Measurements from ENCODE around the gene FABP3. TPM values are rescaled to one million over a fixed set of nuclear protein-coding genes. Genes with fewer than 3 reads are reported as not detected.
A peak's percentile ranks its signal among the peaks of the same experiment; 100 is the strongest.
"Not testable (repeated sequence)": the region's sequence is repeated elsewhere in the genome, so short reads cannot be mapped to it uniquely, and the experiment has no call there.

FABP3 gene
- total RNA-seq, 1 donor from 2014 or later = 2.2 TPM

- Mint-ChIP-seq H3K27ac (no peak overlapping the region), H3K27me3 (ENCODE audit: insufficient read depth, low read depth) (peaks cover 10% of the 10 kb centered on the region), H3K36me3 (no peaks in the 10 kb centered on the region), H3K4me3 (no peak overlapping the region), H3K4me1 (peaks cover 7% of the 10 kb centered on the region), H3K9me3 (no peaks in the 10 kb centered on the region)
- no peak for TF ChIP-seq CTCF (IDR thresholded peaks at IDR 0.05)
- TF ChIP-seq EZH2phosphoT487 (IDR thresholded peaks at IDR 0.05) = no peak
- no peak for TF ChIP-seq EZH2 (IDR thresholded peaks at IDR 0.05)
- no peak overlapping the region for H2AFZ ChIP-seq (replicated peaks)
- no peak for DNase-seq (ENCODE audit: low spot score)
- no peak overlapping the region for H3K4me2 ChIP-seq
- no peaks in the 10 kb centered on the region for H3K79me2 ChIP-seq (ENCODE audit: low read depth)
- H3K36me3 ChIP-seq = no peaks in the 10 kb centered on the region
- no peaks in the 10 kb centered on the region for H4K20me1 ChIP-seq (ENCODE audit: low read depth)
- H3K4me3 ChIP-seq = no peak overlapping the region
- peaks cover 9% of the 10 kb centered on the region for H3K27me3 ChIP-seq
- H3K9ac ChIP-seq = no peak overlapping the region
- no peaks in the 10 kb centered on the region for H3K4me1 ChIP-seq
- no peak overlapping the region for H3K27ac ChIP-seq
- H3F3A ChIP-seq (ENCODE audit: low read depth) = no peaks in the 10 kb centered on the region
- no peaks in the 10 kb centered on the region for H3K9me3 ChIP-seq (ENCODE audit: low read depth)
Observed at GRCh38 chr1:31389616-31390015, 16.7 kb upstream of the FABP3 start.

- H3K27ac ChIP-seq = no peak overlapping the region
- no peak overlapping the region for H2AFZ ChIP-seq (replicated peaks)
- no peak overlapping the region for H3K4me3 ChIP-seq
- Mint-ChIP-seq H3K27ac (no peak overlapping the region), H3K27me3 (ENCODE audit: insufficient read depth, low read depth) (peaks cover 12% of the 10 kb centered on the region), H3K4me3 (no peak overlapping the region), H3K4me1 (peaks cover 2% of the 10 kb centered on the region), H3K9me3 (no peaks in the 10 kb centered on the region), H3K36me3 (no peaks in the 10 kb centered on the region)
- H3K9me3 ChIP-seq (ENCODE audit: low read depth) = no peaks in the 10 kb centered on the region
- H3K9ac ChIP-seq = no peak overlapping the region
- H3K27me3 ChIP-seq = no peaks in the 10 kb centered on the region
- H3K4me1 ChIP-seq = no peaks in the 10 kb centered on the region
- no peak overlapping the region for H3K4me2 ChIP-seq
- H3K79me2 ChIP-seq (ENCODE audit: low read depth) = no peaks in the 10 kb centered on the region
- no peak for TF ChIP-seq EZH2 (IDR thresholded peaks at IDR 0.05)
- no peak for TF ChIP-seq CTCF (IDR thresholded peaks at IDR 0.05)
- no peak for TF ChIP-seq EZH2phosphoT487 (IDR thresholded peaks at IDR 0.05)
- DNase-seq (ENCODE audit: low spot score) = no peak
- no peaks in the 10 kb centered on the region for H3F3A ChIP-seq (ENCODE audit: low read depth)
- H3K36me3 ChIP-seq = no peaks in the 10 kb centered on the region
- H4K20me1 ChIP-seq (ENCODE audit: low read depth) = no peaks in the 10 kb centered on the region
Observed at GRCh38 chr1:31387612-31388011, 14.7 kb upstream of the FABP3 start.

GRCh38 chr1:31386576-31387243, 13.8 kb upstream of the FABP3 start:
- H3K4me3 Mint-ChIP-seq; H3K36me3 Mint-ChIP-seq; H3K9ac ChIP-seq; H3K9me3 ChIP-seq (ENCODE audit: low read depth); H2AFZ ChIP-seq (replicated peaks); H3F3A ChIP-seq (ENCODE audit: low read depth); DNase-seq (ENCODE audit: low spot score); H3K4me2 ChIP-seq; H3K27ac ChIP-seq; H3K4me1 ChIP-seq; H3K36me3 ChIP-seq; H3K79me2 ChIP-seq (ENCODE audit: low read depth); H4K20me1 ChIP-seq (ENCODE audit: low read depth); H3K4me1 Mint-ChIP-seq; H3K4me3 ChIP-seq; H3K9me3 Mint-ChIP-seq; H3K27me3 ChIP-seq: not testable (repeated sequence)
- peak overlapping the region; percentile 9 for H3K27ac Mint-ChIP-seq
- peaks cover 12% of the 10 kb centered on the region for H3K27me3 Mint-ChIP-seq (ENCODE audit: insufficient read depth, low read depth)

GRCh38 chr1:31383967-31384366, 11.1 kb upstream of the FABP3 start:
- Mint-ChIP-seq H3K9me3 (no peaks in the 10 kb centered on the region), H3K4me1 (peaks cover 3% of the 10 kb centered on the region), H3K27ac (peak overlapping the region; percentile 39), H3K4me3 (no peak overlapping the region), H3K27me3 (ENCODE audit: insufficient read depth, low read depth) (peaks cover 4% of the 10 kb centered on the region), H3K36me3 (no peaks in the 10 kb centered on the region)
- no peak for DNase-seq (ENCODE audit: low spot score)
- Histone ChIP-seq H3K4me1 (no peaks in the 10 kb centered on the region), H3K9ac (no peak overlapping the region), H3K4me3 (no peak overlapping the region), H3K9me3 (ENCODE audit: low read depth) (no peaks in the 10 kb centered on the region), H3F3A (ENCODE audit: low read depth) (no peaks in the 10 kb centered on the region), H3K27ac (no peak overlapping the region), H3K79me2 (ENCODE audit: low read depth) (no peaks in the 10 kb centered on the region), H3K36me3 (no peaks in the 10 kb centered on the region), H3K27me3 (no peaks in the 10 kb centered on the region), H4K20me1 (ENCODE audit: low read depth) (no peaks in the 10 kb centered on the region), H3K4me2 (no peak overlapping the region), H2AFZ (replicated peaks) (no peak overlapping the region)
- TF ChIP-seq EZH2phosphoT487 (IDR thresholded peaks at IDR 0.05) = no peak
- TF ChIP-seq EZH2 (IDR thresholded peaks at IDR 0.05) = no peak
- TF ChIP-seq CTCF (IDR thresholded peaks at IDR 0.05) = no peak
